Stimulated activated naive CD4-positive, alpha-beta T cell (primary cell): ENCODE results near the gene SH3RF2.
"Not testable (repeated sequence)": the region's sequence is repeated elsewhere in the genome, so short reads cannot be mapped to it uniquely, and the experiment has no call there.

Source experiments
- DNase-seq, 6 experiments: peaks; one replicate each; lab custom pipeline; 2025; lab: John Stamatoyannopoulos, UW

Gene SH3RF2

DNA sequence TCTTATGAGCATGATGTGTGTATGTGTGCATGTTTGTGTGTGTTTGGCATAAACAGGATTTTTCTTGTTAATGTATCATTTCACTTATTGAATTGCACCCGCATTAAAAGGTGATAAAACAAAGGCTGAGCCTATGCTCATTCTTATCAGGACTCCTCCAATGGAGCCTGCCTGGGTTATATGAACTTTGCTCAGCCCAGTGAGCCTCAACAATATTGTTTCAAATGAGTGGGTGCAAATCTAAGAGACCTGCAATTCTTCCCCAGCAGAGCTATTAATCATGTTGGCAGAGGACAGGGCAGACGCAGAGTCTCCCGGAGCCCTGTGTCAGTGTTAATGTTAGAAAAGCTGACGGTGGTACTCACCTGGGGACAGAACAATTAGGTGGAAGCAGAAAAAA lies 71.6 kb downstream of the SH3RF2 start:
- DNase-seq = no peak

DNA sequence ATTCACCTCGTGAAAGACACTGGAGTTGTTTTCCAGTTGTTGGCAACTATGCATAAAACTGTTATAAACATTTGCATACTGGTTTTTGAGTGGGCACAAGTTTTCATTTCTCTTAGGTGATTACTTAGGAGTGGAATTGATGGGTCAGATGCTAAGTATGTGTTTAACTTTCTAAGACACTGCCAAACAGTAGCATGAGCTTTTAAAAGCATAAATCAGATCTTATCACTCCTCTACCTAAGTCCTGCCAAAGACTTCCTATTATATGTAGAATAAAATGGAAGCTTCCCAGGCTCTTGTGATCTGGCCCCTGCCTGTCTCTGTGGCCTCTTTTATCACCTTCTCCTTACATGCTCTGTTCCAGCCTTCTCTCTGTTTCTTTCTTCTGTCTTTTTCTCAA lies 72.6 kb downstream of the SH3RF2 start:
- no peak for DNase-seq

DNA sequence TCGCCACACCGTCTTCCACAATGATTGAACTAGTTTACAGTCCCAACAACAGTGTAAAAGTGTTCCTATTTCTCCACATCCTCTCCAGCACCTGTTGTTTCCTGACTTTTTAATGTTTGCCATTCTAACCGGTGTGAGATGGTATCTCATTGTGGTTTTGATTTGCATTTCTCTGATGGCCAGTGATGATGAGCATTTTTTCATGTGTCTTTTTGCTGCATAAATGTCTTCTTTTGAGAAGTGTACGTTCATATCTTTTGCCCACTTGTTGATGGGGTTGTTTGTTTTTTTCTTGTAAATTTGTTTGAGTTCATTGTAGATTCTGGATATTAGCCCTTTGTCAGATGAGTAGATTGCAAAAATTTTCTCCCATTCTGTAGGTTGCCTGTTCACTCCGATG lies 74.1 kb downstream of the SH3RF2 start:
- not testable (repeated sequence) for DNase-seq

DNA sequence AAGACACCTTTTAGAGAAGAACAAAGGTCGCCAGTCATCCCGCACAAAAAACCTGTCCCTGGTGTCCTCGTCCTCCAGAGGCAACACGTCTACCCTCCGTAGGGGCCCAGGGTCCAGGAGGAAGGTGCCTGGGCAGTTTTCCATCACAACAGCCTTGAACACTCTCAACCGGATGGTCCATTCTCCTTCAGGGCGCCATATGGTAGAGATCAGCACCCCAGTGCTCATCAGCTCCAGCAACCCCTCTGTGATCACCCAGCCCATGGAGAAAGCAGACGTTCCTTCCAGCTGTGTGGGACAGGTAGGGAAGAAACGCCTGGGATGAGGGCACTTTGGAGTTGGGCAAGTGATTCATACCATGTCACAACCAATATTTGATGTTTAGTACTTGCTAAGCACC lies 77.4 kb downstream of the SH3RF2 start:
- no peak for DNase-seq

DNA sequence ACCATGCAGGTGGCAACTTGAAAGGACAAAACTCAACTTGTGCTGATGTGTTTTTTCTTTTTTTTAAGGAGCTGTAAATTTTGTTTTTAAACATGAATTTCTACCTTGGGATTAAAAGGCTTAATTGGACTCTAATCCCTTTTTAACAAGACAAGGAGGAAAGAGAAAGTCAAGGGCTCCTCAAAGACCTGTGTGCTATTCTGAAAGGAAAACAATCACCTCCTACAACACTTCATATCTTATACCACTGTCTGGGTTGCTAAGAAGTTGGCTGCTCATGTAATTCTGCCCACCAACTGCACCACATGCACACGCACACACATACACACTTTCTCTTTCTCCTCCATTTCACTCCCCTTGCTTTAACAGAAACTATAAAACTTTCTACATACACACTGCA lies 78.6 kb downstream of the SH3RF2 start:
- no peak for DNase-seq

DNA sequence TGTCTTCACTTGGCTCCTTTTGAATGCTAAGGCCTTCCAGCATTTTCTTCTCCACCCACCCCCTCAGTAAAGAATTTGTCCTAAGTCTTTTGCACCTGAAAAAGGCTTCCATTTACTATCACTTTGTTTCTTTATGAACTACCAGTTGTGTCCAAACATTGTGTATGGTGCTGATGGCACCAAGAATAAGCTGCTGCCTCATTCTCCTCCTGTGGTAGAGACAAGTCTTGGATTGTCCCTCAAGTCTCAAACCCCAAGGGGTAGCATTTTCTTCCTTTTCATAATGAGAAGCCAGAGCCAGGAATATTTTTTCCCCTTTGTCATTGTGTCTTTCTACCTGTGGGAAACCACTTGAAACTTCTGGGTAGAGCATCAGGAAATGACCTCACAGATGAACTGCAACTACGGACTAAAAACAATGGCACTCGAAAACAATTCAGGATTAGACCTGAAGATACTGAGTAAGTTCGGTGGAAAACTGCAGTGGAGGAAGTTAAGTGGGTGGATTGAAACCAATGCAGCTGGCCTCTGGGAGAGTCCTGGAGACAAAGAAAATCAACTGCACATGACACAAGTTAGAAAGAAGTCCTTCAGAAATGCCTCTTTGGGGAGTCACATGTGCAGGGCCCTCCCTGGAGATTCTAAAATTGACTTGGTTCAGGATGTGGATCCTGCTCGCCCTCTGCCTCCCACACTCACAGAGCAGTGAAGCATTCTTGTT lies 80.5 kb downstream of the SH3RF2 start:
- DNase-seq = no peak

DNA sequence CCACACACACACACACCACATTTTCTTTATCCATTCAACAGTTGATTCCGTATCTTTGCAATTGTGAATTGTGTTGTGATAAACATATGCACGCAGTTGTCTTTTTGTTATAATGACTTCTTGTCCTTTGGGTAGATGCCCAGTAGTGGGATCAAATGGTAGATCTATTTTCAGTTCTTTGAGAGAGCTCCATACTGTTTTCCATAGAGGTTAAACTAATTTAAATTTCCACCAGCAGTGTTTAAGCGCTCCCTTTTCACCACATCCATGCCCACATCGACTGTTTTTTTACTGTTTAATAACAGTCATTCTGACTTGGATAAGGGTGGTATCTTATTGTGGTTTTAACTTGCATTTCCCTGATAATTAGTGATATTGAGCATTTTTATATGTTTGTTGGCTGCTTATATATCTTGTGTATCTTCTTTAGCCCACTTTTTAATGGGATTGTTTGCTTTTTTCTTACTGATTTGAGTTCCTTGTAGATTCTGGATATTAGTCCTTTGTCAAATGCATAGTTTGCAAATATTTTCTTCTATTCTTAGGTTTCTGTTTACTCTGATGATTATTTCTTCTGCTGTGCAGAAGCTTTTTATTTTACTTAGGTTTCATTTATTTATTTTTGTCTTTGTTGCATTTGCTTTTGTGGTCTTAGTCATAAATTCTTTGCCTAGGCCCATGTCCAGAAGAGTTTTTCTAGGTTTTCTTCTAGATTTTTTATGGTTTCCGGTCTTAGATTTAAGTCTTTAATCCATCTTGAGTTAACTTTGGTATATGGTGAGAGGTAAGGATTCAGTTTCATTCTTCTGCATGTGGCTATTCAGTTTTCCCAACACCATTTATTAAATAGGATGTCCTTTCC lies 82.4 kb downstream of the SH3RF2 start:
- no peak for DNase-seq

DNA sequence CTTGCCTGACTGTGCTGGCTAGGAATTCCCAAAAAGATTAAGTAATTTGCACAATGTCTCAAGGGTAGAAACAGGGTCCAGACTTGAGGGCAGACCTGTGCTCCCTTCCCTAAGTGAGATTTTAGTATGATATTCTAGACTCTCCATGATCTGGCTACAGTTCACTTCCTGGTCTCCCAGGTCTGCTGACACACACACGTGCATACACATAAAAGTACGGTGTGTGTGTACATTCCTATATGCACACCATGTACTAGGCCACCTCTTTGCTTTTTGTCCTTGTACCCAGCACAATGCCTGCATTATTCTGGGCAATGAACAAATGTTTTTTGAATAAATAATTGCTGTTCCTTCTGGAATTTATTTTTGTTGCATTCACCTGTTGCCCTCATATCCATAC lies 83.7 kb downstream of the SH3RF2 start:
- no peak for DNase-seq

DNA sequence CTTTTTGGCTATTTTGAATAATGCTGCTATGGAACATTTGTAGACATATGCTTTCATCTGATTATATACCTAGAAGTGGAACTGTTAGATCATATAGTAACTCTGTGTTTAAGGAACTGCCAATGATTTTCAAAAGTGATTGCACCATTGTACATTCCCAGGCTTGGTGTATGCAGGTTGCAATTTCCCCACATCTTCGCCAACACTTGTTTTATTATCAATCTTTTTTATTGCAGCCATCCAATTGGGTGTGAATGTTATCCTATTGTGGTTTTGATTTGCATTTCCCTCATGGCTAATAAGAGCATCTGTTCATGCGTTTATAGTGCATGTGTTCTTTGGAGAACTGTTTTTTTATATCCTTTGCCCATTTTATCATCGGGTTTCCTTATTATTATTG lies 87.7 kb downstream of the SH3RF2 start:
- DNase-seq = no peak

DNA sequence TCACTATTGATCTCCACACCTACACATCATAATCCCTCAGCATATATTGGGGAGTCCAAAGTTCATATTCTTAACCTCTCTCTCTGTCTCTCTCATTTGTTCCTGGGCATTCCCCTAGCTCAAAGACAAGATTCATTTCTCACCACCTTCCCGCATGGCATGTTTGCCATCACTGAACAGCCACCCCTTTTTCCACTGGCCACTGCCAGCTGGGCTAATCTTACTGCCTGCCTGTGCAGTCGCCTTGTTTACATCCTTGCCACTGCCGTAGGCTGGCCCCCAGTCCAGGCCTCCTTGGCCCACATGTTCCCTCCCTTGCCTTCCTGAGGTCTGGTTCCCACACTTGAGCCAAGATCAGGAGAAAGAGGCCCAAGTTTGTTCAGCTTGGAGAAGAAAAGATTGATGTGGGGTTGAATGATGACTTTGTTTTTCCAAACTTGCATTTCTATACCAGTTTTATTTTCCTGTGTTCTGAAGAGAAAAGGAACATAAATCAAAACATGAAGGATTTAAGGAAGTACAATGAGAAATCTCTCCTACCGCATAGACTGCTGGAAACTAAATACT lies 88.8 kb downstream of the SH3RF2 start:
- DNase-seq = no peak

DNA sequence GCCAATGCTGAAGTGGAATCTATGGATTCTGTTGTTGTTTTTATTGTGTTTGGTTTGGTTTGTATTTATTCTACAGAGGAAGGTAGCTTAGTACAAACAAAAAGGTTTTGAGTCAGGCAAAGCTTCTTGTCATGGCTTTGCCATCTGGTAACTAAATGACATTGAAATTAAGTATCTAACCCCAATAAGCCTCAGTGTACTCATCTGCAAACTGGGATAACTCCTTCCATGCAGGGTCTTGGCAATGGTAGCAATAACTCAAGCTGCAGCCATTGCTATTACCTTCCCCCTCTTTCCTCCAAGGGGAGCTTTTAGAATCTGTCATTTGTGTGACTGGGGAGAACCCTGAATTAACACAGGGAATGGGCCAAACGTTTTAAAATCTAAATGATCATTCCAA lies 89.3 kb downstream of the SH3RF2 start:
- DNase-seq = no peak

DNA sequence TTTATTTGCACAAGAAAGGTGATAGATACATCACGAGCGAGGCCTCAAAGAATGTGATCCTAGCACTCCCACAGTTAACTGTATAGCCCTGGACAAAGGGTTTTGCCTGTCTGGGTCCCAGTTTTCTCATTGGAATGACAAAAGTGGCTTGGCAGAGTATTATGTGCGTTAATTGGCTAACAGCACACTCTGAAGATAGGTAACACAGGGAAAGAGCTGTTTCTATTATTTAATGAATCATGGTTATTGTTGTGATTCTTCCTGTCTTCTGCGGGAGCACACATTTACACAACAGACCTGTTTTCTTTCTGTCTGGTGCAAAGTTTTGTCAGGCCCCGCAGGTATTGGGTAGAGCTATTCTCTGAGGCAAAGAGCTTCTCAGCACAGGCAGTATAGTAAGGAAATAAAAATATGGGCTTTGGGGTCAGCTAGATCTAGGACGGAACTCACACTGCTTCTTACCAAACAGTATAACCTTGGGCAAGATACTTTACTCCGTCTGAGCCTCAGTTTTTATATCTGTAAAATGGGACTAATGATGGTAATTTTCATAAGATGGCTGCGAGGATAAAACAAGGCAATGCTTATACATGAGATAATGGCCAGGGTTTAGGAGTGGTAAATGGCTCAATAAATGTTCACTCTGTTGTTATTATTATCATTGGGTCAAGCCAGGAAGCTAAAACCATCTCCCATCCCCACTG lies 90.1 kb downstream of the SH3RF2 start:
- no peak for DNase-seq

DNA sequence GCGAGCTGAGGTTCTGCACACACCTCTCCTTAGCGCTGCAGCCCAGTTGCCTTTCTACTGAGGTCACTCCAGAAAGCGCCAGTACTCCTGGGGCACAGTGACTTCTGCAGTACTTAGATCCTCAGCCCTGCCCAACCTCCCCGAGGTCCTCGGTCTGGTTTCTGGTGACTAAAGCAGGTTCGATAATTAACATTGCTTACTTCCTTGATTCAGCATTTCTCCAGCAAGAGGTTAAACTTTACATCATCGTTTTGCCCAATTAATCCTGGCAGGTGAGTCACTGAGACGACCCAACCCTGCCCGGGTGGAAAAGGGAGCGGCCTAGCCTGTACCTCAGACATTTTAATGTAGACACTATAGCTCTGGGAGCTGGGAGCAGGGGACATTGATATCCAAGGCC lies 91.4 kb downstream of the SH3RF2 start:
- no peak for DNase-seq

DNA sequence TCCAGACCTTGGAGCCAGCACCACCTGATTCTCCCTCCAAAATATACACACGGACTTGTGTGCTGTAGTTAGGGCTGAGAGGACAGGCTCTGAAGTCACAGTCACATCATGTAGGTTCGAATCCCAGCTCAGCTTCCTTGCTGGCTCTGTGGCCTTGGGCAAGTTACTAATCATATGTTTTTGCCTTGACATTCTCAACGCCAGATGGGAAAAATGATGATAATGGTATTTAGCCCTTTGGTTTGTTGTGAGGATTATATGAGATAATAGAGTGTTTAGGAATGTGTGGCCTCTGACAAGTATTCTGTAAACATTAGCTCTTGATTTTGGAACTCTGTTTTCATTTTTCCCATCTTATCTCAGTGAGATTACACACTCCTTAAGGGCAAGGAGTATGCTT lies 96.5 kb downstream of the SH3RF2 start:
- DNase-seq = no peak

DNA sequence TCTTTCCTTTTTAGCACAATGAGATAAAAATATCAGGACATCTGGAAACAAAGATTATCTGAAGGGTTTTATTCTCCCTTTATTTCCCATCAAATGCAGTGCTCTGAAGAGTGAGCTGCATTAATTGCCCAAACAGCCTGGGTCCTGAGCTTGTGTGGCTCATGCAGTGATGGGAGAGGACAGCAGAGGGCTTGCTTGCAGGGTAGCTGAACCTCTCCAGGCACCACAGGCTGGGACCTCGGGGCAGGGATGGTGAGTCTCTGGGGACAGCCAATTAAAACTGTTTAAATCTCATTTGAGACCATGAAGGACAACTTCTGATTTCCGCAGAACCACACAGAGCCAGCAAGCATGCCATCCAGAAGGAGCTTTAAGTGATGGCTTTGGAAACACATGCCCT lies 97.7 kb downstream of the SH3RF2 start:
- no peak for DNase-seq

DNA sequence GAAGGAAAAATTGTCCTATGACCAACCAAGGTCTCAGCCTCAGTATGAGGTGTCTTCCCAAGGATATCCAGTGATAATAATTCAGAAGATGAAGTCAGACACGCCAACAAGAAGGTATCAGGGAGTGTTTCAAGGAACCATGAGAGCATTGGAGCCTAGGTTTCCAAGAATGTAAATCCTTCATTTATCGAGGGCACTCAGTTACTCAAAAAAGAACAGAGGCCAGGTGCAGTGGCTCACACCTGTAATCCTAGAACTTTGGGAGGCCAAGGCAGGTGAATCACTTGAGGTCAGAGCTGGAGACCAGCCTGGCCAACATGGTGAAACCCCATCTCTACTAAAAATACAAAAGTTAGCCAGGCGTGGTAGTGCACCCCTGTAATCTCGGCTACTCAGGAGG lies 98.2 kb downstream of the SH3RF2 start:
- DNase-seq = no peak

DNA sequence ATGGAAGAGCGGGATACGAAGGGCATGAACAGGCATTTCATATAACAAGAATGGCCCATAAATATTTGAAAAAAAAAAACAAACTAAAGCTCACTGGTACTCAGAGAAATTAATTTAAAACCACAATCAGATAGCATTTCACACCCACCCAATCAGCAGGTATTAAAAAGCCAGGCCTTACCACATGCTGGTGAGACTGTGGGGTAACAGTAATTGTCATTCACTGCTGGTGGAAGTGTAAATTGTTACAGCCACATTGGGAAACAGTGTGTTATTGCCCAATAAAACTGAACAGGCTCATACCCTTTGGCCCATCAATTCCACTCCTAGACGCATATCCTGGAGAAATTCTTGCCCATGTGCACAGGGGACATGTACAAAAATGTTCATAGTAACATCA lies 103.0 kb downstream of the SH3RF2 start:
- DNase-seq = no peak

DNA sequence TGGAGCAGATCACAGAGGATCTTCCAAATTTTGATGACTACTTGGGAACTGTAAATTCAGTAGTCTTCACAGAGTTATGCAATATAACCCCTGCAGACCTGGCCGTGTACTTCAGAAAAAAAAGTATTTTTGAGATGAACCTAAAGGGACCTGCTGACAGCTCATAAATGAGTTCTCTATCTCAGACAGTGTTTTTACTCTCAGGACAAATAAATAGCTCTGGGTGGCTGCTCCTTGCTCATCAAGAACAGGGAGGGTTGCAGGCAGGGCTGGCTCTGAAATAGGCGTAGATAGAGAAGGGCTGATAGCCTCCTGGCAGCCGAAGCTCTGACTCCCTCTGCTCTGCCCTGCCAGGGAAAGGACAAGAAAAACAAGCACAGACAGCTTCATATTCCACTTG lies 104.1 kb downstream of the SH3RF2 start:
- DNase-seq = no peak

DNA sequence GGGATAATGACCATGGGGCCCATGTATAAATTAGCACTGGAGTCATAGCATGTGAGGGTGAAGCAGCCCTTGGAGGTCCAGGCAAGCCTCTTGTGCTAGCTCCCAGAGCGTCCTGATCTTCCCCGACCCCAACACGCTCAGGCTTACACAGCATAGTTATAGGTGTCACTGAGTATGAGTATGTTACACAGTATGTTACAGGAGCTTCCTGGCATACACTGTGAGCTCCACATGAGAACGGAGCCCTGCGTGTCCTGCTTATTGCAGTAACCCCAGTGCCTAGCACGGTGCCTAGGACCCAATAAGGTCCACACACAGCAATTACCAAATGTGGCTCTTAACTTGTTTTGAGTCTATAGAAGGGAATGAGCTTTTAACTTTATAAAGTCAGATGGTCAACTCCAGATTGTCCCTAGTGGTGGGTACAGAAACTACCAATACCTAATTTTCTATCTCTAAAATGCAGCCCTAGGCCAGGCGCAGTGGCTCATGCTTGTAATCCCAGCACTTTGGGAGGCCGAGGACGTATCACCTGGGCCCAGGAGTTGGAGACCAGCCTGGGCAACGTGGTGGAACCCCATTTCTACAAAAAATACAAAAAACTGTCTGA lies 104.9 kb downstream of the SH3RF2 start:
- DNase-seq = no peak

DNA sequence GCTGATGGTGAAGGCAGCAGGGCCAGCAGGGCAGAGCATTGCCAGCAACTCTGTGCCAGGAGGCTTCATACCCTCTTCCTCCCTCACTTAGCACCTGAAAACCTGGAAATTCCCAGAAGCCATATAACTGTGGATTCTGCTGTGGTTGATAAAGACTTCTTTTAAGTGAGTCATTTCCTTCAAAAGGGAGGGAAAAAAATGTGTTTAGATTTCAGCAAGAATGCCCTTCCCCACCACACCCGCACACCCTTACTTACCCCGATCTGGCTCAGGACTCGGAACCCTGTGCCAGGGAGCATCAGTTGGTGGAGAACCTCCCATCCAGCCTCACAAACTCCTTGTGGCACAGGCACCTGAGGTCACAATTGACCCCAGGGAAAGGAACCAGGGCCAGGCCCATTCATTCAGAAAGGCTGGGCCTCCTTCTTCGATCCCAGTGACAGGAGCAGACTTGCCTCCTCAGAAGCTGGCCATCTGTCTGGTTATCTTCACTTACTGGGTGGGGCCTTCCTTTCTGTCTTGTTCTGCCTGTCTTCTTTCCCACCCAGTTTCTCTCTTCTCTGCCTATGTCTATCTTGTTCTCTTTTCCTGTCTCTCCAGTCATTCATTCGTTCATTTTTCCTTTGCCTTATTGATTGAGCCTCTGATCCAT lies 106.4 kb downstream of the SH3RF2 start:
- DNase-seq = no peak

DNA sequence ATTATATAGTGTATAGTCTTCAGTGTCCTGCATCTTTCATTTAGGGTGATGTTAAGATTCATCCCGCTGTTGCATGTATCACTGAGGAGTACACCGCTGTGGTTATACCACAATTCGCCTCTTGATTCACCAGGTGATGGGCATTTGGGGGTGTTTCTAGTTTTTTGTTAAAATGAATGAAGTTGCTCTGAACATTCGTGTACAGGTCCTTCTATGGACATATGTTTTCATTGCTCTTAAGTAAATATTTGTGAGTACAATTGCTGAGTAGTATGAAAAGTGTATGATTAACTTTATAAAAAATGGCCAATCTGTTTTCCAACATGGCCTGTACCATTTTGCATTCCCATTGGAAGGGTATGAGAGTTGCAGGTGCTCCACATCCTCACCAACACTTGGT lies 107.3 kb downstream of the SH3RF2 start:
- DNase-seq = no peak

DNA sequence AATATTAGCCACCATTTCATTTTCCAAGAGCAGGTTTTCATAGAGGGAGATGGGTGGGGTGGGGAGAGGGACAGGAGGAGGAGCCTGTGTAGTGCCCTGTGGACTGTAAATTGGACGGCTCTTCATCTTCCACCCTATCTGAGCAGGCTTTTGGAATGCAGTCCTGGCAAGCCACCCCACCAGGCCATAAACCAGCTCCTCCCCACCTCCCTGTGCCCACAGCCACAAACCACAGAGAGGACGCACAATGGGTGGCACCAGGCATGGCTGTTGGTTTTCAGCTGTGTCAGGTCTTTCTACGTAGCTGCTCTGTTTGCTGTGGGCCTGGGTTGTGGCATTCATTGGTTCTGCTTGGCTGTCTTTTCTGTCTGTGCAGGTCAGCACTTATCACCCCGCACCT lies 111.0 kb downstream of the SH3RF2 start:
- no peak for DNase-seq
